BLaER1 treated with 17β-estradiol and CSF1 and Interleukin-3, amounts not matched to agents 10 nM and 100 nM (cell line): ENCODE measurements around the gene MIR17HG.

Experiments used
- H3K27ac ChIP-seq, 11 experiments: shearing (Covaris generic); formaldehyde crosslinking; 2 replicates each; pipeline ENCODE4 v1.8.1; 2022
- H3K27me3 ChIP-seq, 11 experiments: shearing (Covaris generic); formaldehyde crosslinking; 2 replicates each; pipeline ENCODE4 v1.8.1; 2022
- H3K36me3 ChIP-seq, 11 experiments: shearing (Covaris generic); formaldehyde crosslinking; 2 replicates each; pipeline ENCODE4 v1.8.1; 2022
- H3K4me1 ChIP-seq, 10 experiments: shearing (Covaris generic); formaldehyde crosslinking; 2 replicates each; pipeline ENCODE4 v1.8.1; 2022
- H3K4me2 ChIP-seq, 11 experiments: shearing (Covaris generic); formaldehyde crosslinking; 2 replicates each; pipeline ENCODE4 v1.8.1; 2022
- H3K4me3 ChIP-seq, 10 experiments: shearing (Covaris generic); formaldehyde crosslinking; 2 replicates each; pipeline ENCODE4 v1.8.1; 2022
- H3K9ac ChIP-seq, 11 experiments: shearing (Covaris generic); formaldehyde crosslinking; 2 replicates each; pipeline ENCODE4 v1.8.1; 2022
- H3K9me3 ChIP-seq, 11 experiments: shearing (Covaris generic); formaldehyde crosslinking; replicated peaks in 1 of 11; 2 replicates each; pipeline ENCODE4 v1.8.1; 2022
- H4K20me1 ChIP-seq, 11 experiments: shearing (Covaris generic); formaldehyde crosslinking; 2 replicates each; pipeline ENCODE4 v1.8.1; 2022
- Cebpa-rat ChIP-seq, 11 experiments: shearing (Covaris generic); IDR thresholded peaks; 2 replicates each; pipeline ENCODE4 v1.8.1; 2022

The MIR17HG gene

GRCh38 chr13:91397595-91397994 lies 50.1 kb downstream of the MIR17HG start:
- Histone ChIP-seq H3K9me3 (peaks cover 4 to 16% (median 8%) of the 10 kb centered on the region in 11 experiments; a peak in 14 of 22 replicates), H3K27me3 (peaks cover 9 to 19% (median 15%) of the 10 kb centered on the region in 11 experiments; a peak in 21 of 22 replicates), H4K20me1 (no peaks in the 10 kb centered on the region), H3K4me1 (peaks cover 5 to 17% (median 11%) of the 10 kb centered on the region in 10 experiments; a peak in 15 of 20 replicates), H3K27ac (no peak overlapping the region), H3K36me3 (no peaks in the 10 kb centered on the region), H3K4me3 (no peak overlapping the region), H3K4me2 (peak overlapping the region in 1 of 11 experiments; percentile 85; a peak in 2 of 22 replicates), H3K9ac (no peak overlapping the region)
- TF ChIP-seq Cebpa-rat (IDR thresholded peaks at IDR 0.05): no peak

- H3K27ac ChIP-seq: no peak within 1 kb of the TSS
- peaks cover 5 to 26% (median 19%) of the 10 kb centered on the region in 10 experiments; a peak in 18 of 20 replicates for H3K4me1 ChIP-seq
- peak within 1 kb of the TSS; percentile 76 to 90 (median 83) for H3K4me2 ChIP-seq
- no peaks in the 10 kb centered on the region for H3K36me3 ChIP-seq
- peaks cover 9 to 19% (median 15%) of the 10 kb centered on the region in 11 experiments; a peak in 21 of 22 replicates for H3K27me3 ChIP-seq
- no peaks in the 10 kb centered on the region for H4K20me1 ChIP-seq
- no peak for TF ChIP-seq Cebpa-rat (IDR thresholded peaks at IDR 0.05)
- H3K9ac ChIP-seq: peak within 1 kb of the TSS in 8 of 11 experiments; percentile 11 to 60 (median 26); a peak in 6 of 22 replicates
- peaks cover 4 to 16% (median 8%) of the 10 kb centered on the region in 11 experiments; a peak in 14 of 22 replicates for H3K9me3 ChIP-seq
- H3K4me3 ChIP-seq: peak within 1 kb of the TSS; percentile 45 to 69 (median 52)
These were observed 51.1 kb downstream of the MIR17HG start, which contains the start of gene GPC5 for GRCh38 chr13:91398413-91399188. Gene GPC5 (plus strand): TSS chr13:91398621.

GRCh38 chr13:91399189-91400062 lies 51.9 kb downstream of the MIR17HG start:
- H3K4me2 ChIP-seq: peak overlapping the region; percentile 76 to 90 (median 83)
- no peak overlapping the region for H3K27ac ChIP-seq
- peak overlapping the region in 4 of 11 experiments; percentile 15 to 60 (median 32); a peak in 1 of 22 replicates for H3K9ac ChIP-seq
- H3K4me1 ChIP-seq: peaks cover 5 to 29% (median 22%) of the 10 kb centered on the region in 10 experiments; a peak in 18 of 20 replicates
- H3K9me3 ChIP-seq: peaks cover 4 to 16% (median 8%) of the 10 kb centered on the region in 11 experiments; a peak in 14 of 22 replicates
- H3K27me3 ChIP-seq: peaks cover 9 to 19% (median 15%) of the 10 kb centered on the region in 11 experiments; a peak in 21 of 22 replicates
- H3K4me3 ChIP-seq: peak overlapping the region; percentile 45 to 69 (median 52); a peak in 18 of 20 replicates
- TF ChIP-seq Cebpa-rat (IDR thresholded peaks at IDR 0.05): no peak
- no peaks in the 10 kb centered on the region for H4K20me1 ChIP-seq
- no peaks in the 10 kb centered on the region for H3K36me3 ChIP-seq

- peaks cover 5 to 29% (median 22%) of the 10 kb centered on the region in 10 experiments; a peak in 18 of 20 replicates for H3K4me1 ChIP-seq
- H3K4me3 ChIP-seq: no peak overlapping the region
- no peak overlapping the region for H3K9ac ChIP-seq
- no peaks in the 10 kb centered on the region for H4K20me1 ChIP-seq
- H3K27ac ChIP-seq: no peak overlapping the region
- no peaks in the 10 kb centered on the region for H3K36me3 ChIP-seq
- H3K4me2 ChIP-seq: no peak overlapping the region
- H3K27me3 ChIP-seq: peaks cover 9 to 19% (median 15%) of the 10 kb centered on the region in 11 experiments; a peak in 21 of 22 replicates
- H3K9me3 ChIP-seq: peaks cover 4 to 17% (median 8%) of the 10 kb centered on the region in 11 experiments; a peak in 14 of 22 replicates
- TF ChIP-seq Cebpa-rat (IDR thresholded peaks at IDR 0.05): no peak
These were observed 52.5 kb downstream of the MIR17HG start for GRCh38 chr13:91400063-91400399.

- Histone ChIP-seq H3K4me3 (no peak overlapping the region), H3K4me2 (no peak overlapping the region), H3K9me3 (peaks cover 4 to 23% (median 12%) of the 10 kb centered on the region in 11 experiments; a peak in 15 of 22 replicates), H3K27me3 (peaks cover 9 to 19% (median 15%) of the 10 kb centered on the region in 11 experiments; a peak in 21 of 22 replicates), H3K9ac (no peak overlapping the region), H3K4me1 (peaks cover 5 to 33% (median 22%) of the 10 kb centered on the region in 10 experiments; a peak in 18 of 20 replicates), H4K20me1 (no peaks in the 10 kb centered on the region), H3K36me3 (no peaks in the 10 kb centered on the region), H3K27ac (no peak overlapping the region)
- TF ChIP-seq Cebpa-rat (IDR thresholded peaks at IDR 0.05): no peak
These were observed 53.2 kb downstream of the MIR17HG start for GRCh38 chr13:91400671-91401070.

GRCh38 chr13:91401920-91402319 lies 54.4 kb downstream of the MIR17HG start:
- H3K9me3 ChIP-seq: peaks cover 4 to 25% (median 14%) of the 10 kb centered on the region in 11 experiments; a peak in 17 of 22 replicates
- H3K27me3 ChIP-seq: peaks cover 9 to 19% (median 15%) of the 10 kb centered on the region in 11 experiments; a peak in 21 of 22 replicates
- peaks cover 5 to 34% (median 22%) of the 10 kb centered on the region in 10 experiments; a peak in 18 of 20 replicates for H3K4me1 ChIP-seq
- TF ChIP-seq Cebpa-rat (IDR thresholded peaks at IDR 0.05): no peak
- no peak overlapping the region for H3K9ac ChIP-seq
- H3K4me2 ChIP-seq: peak overlapping the region in 3 of 11 experiments; percentile 13 to 33 (median 22); a peak in 3 of 22 replicates
- no peak overlapping the region for H3K27ac ChIP-seq
- H4K20me1 ChIP-seq: no peaks in the 10 kb centered on the region
- H3K36me3 ChIP-seq: no peaks in the 10 kb centered on the region
- no peak overlapping the region for H3K4me3 ChIP-seq
